Adrenal gland (tissue), 12 donors: Measurements from ENCODE around the gene DYNC1I1. TPM values are rescaled to one million over a fixed set of nuclear protein-coding genes. Genes with fewer than 3 reads are reported as not detected.

Source experiments
- DNase-seq, 7 donors: peaks; one replicate each; pipeline ENCODE4 v3.0.0-alpha.2; 2019 to 2020
- H3K27ac ChIP-seq, 5 donors: fragments of 200-600 bp; sonication (generic) in 4 of 5; 1 replicate in 3 of 5; 2 replicates in 2 of 5; pipeline versions ENCODE4 v1.5.1 to v1.8.0; 2016 to 2020; ENCODE audit warnings: mild to moderate bottlenecking in 1 of 5
- H3K27me3 ChIP-seq: fragments of 200-600 bp; 2 replicates; pipeline ENCODE4 v1.8.0; 2021
- H3K36me3 ChIP-seq, 2 donors: fragments of 200-600 bp; replicated peaks in 1 of 2; 1 replicate in 1 of 2; 2 replicates in 1 of 2; pipeline versions ENCODE4 v1.5.1 to v1.8.0; 2018 to 2022
- H3K4me1 ChIP-seq, 2 donors: fragments of 200-600 bp; replicated peaks in 1 of 2; 1 replicate in 1 of 2; 2 replicates in 1 of 2; pipeline versions ENCODE4 v1.5.1 to v1.8.0; 2018 to 2021
- H3K4me3 ChIP-seq, 4 donors: fragments of 200-600 bp; sonication (generic) in 3 of 4; one replicate each; pipeline ENCODE4 v1.5.1; 2016 to 2018
- H3K9me3 ChIP-seq, 3 donors: fragments of 200-600 bp; sonication (generic) in 1 of 3; replicated peaks in 1 of 3; 1 replicate in 2 of 3; 2 replicates in 1 of 3; pipeline versions ENCODE4 v1.5.1 to v1.8.0; 2016 to 2021
- POLR2A ChIP-seq, 2 donors: fragments of 450-650 bp; IDR thresholded peaks; one replicate each; pipeline ENCODE4 v1.6.1; 2017; ENCODE audit warnings: antibody characterized with exemption in 2 of 2, mild to moderate bottlenecking in 2 of 2, moderate library complexity in 1 of 2
- WGBS, 4 donors: extraction: QIAGEN DNeasy Blood & Tissue Kit in 2 of 4; methylation state at CpG; one replicate each; pipeline versions ENCODE4 v1.1.5 to v1.1.7; 2013 to 2017; 5-methylcytosine and 5-hydroxymethylcytosine counted together
- intact Hi-C, 2 donors: fragments of 100-400 bp; cut with DNase I; formaldehyde crosslinking; loops; one replicate each; pipeline versions ENCODE4 v1.14.1 to v1.15.0; 2022 to 2023
- polyA plus RNA-seq, 3 donors: library from polyadenylated mRNA; stranded (reverse); fragments of 200-250 nt in 2 of 3; fragments of 350-450 nt in 1 of 3; fragmentation: Illumina TruSeq in 1 of 3; extraction: RNeasy Lipid Tissue Mini Kit (QIAGEN cat#74804) in 1 of 3; gene quantifications; one replicate each; pipeline ENCODE4 v1.2.3, GENCODE V29; 2013 to 2014
- total RNA-seq, 9 donors: library from RNA; depleted of rRNA in 4 of 9; stranded (reverse); fragments of >200 nt in 4 of 9; fragments of 120-200 nt in 1 of 9; fragmentation: NEBNext Ultra II Directional in 1 of 9; extraction: Animal tissue kit (Norgen Biotek cat#: 25700) in 1 of 9; gene quantifications; one replicate each; pipeline versions ENCODE4 v1.1.0 to v1.2.4, GENCODE V29; 2013 to 2023
- TF ChIP-seq, protein P1 (sequence below), 6 experiments: fragments of 450-650 bp in 4 of 6; fragments of 200-600 bp in 2 of 6; sonication (generic) in 1 of 6; IDR thresholded peaks; 1 replicate in 5 of 6; 2 replicates in 1 of 6; pipeline versions ENCODE4 v1.5.1 to v1.8.0; 2016 to 2021; ENCODE audit warnings: antibody characterized with exemption in 6 of 6, mild to moderate bottlenecking in 2 of 6, moderate library complexity in 1 of 6
- donor health status: healthy with polysubstance abuse.
- donor health status: Bipolar disorder and iron deficiency.
- donor health status: DM: yes; HTN: yes; CAD: no.
- donor health status: DM: no; HTN: no; CAD: no.
- donor health status: DM: no; HTN: no; CAD: no.
- donor health status: DM: yes; HTN: yes; CAD: no.

The DYNC1I1 gene
- total and polyA plus RNA-seq, 12 donors: 0.97 to 42.6 (median 8.2) TPM

DNA sequence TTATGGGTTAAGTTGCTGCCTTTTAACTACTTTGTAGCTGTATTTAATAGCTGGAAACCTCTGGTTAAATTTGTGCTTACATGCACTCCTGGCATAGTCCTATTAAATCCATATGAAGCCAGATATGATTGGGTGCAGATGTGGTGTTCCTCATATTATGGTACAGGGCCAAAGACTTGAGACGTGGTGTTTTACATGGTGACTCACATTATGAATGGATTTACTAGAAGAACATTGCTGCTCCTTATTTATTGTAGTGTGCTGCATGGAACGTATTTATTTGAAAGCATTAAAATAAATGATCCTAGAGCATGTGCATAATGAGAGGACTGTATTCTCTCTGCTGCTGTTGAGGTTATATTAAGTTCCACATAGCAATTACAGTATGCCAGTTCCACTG, 325.5 kb downstream of the DYNC1I1 start:
- Histone ChIP-seq H3K4me3 (no peak overlapping the region), H3K4me1 (no peaks in the 10 kb centered on the region), H3K36me3 (no peaks in the 10 kb centered on the region), H3K9me3 (no peaks in the 10 kb centered on the region), H3K27me3 (no peaks in the 10 kb centered on the region), H3K27ac (no peak overlapping the region)
- WGBS, 4 donors: 59 to 68% (median 64%) methylated on average over 2 of the region's 2 CpGs
- TF ChIP-seq, protein P1, sequence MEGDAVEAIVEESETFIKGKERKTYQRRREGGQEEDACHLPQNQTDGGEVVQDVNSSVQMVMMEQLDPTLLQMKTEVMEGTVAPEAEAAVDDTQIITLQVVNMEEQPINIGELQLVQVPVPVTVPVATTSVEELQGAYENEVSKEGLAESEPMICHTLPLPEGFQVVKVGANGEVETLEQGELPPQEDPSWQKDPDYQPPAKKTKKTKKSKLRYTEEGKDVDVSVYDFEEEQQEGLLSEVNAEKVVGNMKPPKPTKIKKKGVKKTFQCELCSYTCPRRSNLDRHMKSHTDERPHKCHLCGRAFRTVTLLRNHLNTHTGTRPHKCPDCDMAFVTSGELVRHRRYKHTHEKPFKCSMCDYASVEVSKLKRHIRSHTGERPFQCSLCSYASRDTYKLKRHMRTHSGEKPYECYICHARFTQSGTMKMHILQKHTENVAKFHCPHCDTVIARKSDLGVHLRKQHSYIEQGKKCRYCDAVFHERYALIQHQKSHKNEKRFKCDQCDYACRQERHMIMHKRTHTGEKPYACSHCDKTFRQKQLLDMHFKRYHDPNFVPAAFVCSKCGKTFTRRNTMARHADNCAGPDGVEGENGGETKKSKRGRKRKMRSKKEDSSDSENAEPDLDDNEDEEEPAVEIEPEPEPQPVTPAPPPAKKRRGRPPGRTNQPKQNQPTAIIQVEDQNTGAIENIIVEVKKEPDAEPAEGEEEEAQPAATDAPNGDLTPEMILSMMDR (IDR thresholded peaks at IDR 0.05): no peak
- TF ChIP-seq POLR2A (IDR thresholded peaks at IDR 0.05): no peak
- DNase-seq: no peak
- intact Hi-C loops: no loop called here

DNA sequence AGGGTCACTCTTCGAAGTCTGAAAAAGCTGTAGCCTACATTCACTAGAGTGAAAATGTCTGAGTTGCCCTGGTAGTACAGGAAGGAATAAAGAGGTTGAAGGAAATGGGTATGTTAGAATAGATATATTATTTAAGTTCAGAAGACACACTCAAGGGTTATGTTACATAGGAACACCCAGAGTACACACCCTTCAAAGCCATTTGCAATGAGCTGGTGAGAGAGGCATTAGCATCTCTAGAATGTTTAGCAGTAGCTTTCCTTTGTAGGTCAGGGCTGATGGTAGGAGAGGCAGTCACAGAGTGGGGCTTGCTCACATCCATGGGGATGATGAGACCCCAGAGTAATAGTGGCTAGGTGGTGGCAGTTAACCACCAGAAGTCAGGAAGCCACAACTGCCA, 328.4 kb downstream of the DYNC1I1 start:
- H3K27me3 ChIP-seq: no peaks in the 10 kb centered on the region
- no peaks in the 10 kb centered on the region for H3K36me3 ChIP-seq
- no peaks in the 10 kb centered on the region for H3K4me1 ChIP-seq
- H3K4me3 ChIP-seq: no peak overlapping the region
- H3K27ac ChIP-seq: no peak overlapping the region
- no peak for TF ChIP-seq POLR2A (IDR thresholded peaks at IDR 0.05)
- TF ChIP-seq, protein P1 (IDR thresholded peaks at IDR 0.05): no peak
- WGBS, 4 donors: 78 to 87% (median 83%) methylated on average over 1 of the region's 1 CpG
- no peak for DNase-seq
- intact Hi-C loops: no loop called here
- H3K9me3 ChIP-seq: no peaks in the 10 kb centered on the region

GRCh38 chr7:96102096-96102811, 329.9 kb downstream of the DYNC1I1 start:
- H3K27me3 ChIP-seq: no peaks in the 10 kb centered on the region
- intact Hi-C loops: no loop called here
- no peaks in the 10 kb centered on the region for H3K4me1 ChIP-seq
- no peak overlapping the region for H3K4me3 ChIP-seq
- H3K36me3 ChIP-seq: no peaks in the 10 kb centered on the region
- no peak overlapping the region for H3K27ac ChIP-seq
- no peak for TF ChIP-seq POLR2A (IDR thresholded peaks at IDR 0.05)
- TF ChIP-seq, protein P1 (IDR thresholded peaks at IDR 0.05): no peak
- H3K9me3 ChIP-seq: no peaks in the 10 kb centered on the region
- no peak for DNase-seq

GRCh38 chr7:96104984-96105383, 332.6 kb downstream of the DYNC1I1 start:
- no peak for DNase-seq
- TF ChIP-seq POLR2A (IDR thresholded peaks at IDR 0.05): no peak
- TF ChIP-seq, protein P1 (IDR thresholded peaks at IDR 0.05): no peak
- no peaks in the 10 kb centered on the region for H3K27me3 ChIP-seq
- no peaks in the 10 kb centered on the region for H3K9me3 ChIP-seq
- no peaks in the 10 kb centered on the region for H3K4me1 ChIP-seq
- no peaks in the 10 kb centered on the region for H3K36me3 ChIP-seq
- intact Hi-C loops: no loop called here
- no peak overlapping the region for H3K27ac ChIP-seq
- H3K4me3 ChIP-seq: no peak overlapping the region
